GM23338 (cell line): ENCODE measurements around the gene UBE2L6. TPM values are rescaled to one million over a fixed set of nuclear protein-coding genes. Genes with fewer than 3 reads are reported as not detected.

ENCODE experiments used
- ATAC-seq: fragments of 200-7000 bp; cut with Tn5 transposase; 3 replicates; pipeline ENCODE4 v1.9.1; 2020
- DNase-seq: peaks from one replicate; pipeline ENCODE4 v3.0.0-alpha.2; 2015; ENCODE audit warnings: low spot score
- H2AFZ ChIP-seq: fragments of 200-600 bp; sonication (generic); 2 replicates; pipeline ENCODE4 v1.8.0; 2016; ENCODE audit warnings: antibody characterized with exemption, mild to moderate bottlenecking, moderate library complexity
- H3F3A ChIP-seq: fragments of 200-600 bp; sonication (generic); replicated peaks from 2 replicates; pipeline ENCODE4 v1.8.0; 2017; ENCODE audit warnings: antibody characterized with exemption, mixed run types, low read depth
- H3K27ac ChIP-seq: fragments of 200-600 bp; sonication (generic); 2 replicates; pipeline ENCODE4 v1.6.1; 2016; ENCODE audit warnings: low read depth
- H3K27me3 ChIP-seq: fragments of 200-600 bp; sonication (generic); 2 replicates; pipeline ENCODE4 v1.8.0; 2016; ENCODE audit warnings: mild to moderate bottlenecking, mixed run types, moderate library complexity; ENCODE audit not compliant: insufficient read depth
- H3K36me3 ChIP-seq: fragments of 200-600 bp; sonication (generic); 2 replicates; pipeline ENCODE4 v1.8.0; 2016; ENCODE audit warnings: mild to moderate bottlenecking; ENCODE audit not compliant: insufficient read depth
- H3K4me1 ChIP-seq: fragments of 200-600 bp; sonication (generic); 2 replicates; pipeline ENCODE4 v1.8.0; 2016; ENCODE audit warnings: mild to moderate bottlenecking, moderate library complexity; ENCODE audit not compliant: insufficient read depth
- H3K4me2 ChIP-seq: fragments of 200-600 bp; sonication (generic); 2 replicates; pipeline ENCODE4 v1.7.1; 2017; ENCODE audit warnings: mixed run types
- H3K4me3 ChIP-seq: fragments of 200-600 bp; sonication (generic); 2 replicates; pipeline ENCODE4 v1.6.1; 2016; ENCODE audit warnings: mixed run types
- H3K79me2 ChIP-seq: fragments of 200-600 bp; sonication (generic); replicated peaks from 2 replicates; pipeline ENCODE4 v1.8.0; 2017; ENCODE audit warnings: mild to moderate bottlenecking; ENCODE audit not compliant: insufficient read depth
- H3K9me2 ChIP-seq: fragments of 200-600 bp; sonication (generic); 2 replicates; pipeline ENCODE4 v1.8.0; 2017; ENCODE audit not compliant: insufficient read depth
- H4K20me1 ChIP-seq: fragments of 200-600 bp; sonication (generic); replicated peaks from 2 replicates; pipeline ENCODE4 v1.8.0; 2017; ENCODE audit warnings: mild to moderate bottlenecking; ENCODE audit not compliant: insufficient read depth
- H3K27ac Mint-ChIP-seq: 2 replicates; pipeline ENCODE4 v1.8.0; 2020; ENCODE audit warnings: inconsistent platforms, mild to moderate bottlenecking, moderate library complexity, mixed read lengths
- H3K27me3 Mint-ChIP-seq: 3 replicates; pipeline ENCODE4 v1.8.0; 2022; ENCODE audit warnings: low read depth, mild to moderate bottlenecking, moderate library complexity, mixed read lengths, inconsistent platforms; ENCODE audit not compliant: insufficient read depth, poor library complexity
- H3K36me3 Mint-ChIP-seq: 3 replicates; pipeline ENCODE4 v1.8.0; 2021; ENCODE audit warnings: low read depth, mild to moderate bottlenecking, inconsistent platforms, moderate library complexity, mixed read lengths
- H3K4me1 Mint-ChIP-seq: 3 replicates; pipeline ENCODE4 v1.8.0; 2020; ENCODE audit warnings: mild to moderate bottlenecking, inconsistent platforms, mixed read lengths
- H3K4me3 Mint-ChIP-seq: 3 replicates; pipeline ENCODE4 v1.8.0; 2021; ENCODE audit warnings: moderate library complexity, mild to moderate bottlenecking, inconsistent platforms, mixed read lengths
- H3K9me3 Mint-ChIP-seq: 3 replicates; pipeline ENCODE4 v1.8.0; 2020; ENCODE audit warnings: moderate library complexity, mild to moderate bottlenecking, inconsistent platforms, mixed read lengths
- CREB1 ChIP-seq: fragments of 250-450 bp; sonication (Bioruptor Pico); IDR thresholded peaks from 2 replicates; pipeline ENCODE4 v1.5.0; 2020; ENCODE audit warnings: low read depth, mild to moderate bottlenecking, moderate library complexity
- CTCF ChIP-seq, 2 experiments: fragments of 200-600 bp in 1 of 2; sonication (generic) in 1 of 2; conservative IDR thresholded peaks; 2 replicates each; pipeline versions ENCODE4 v1.5.1 to v1.6.1; 2016 to 2017; ENCODE audit warnings: antibody characterized with exemption in 2 of 2, low read depth in 2 of 2, mild to moderate bottlenecking in 2 of 2, moderate library complexity in 1 of 2
- ETS1 ChIP-seq: IDR thresholded peaks from 2 replicates; pipeline ENCODE4 v1.6.1; 2016; ENCODE audit warnings: antibody characterized with exemption
- EZH2 ChIP-seq: fragments of 200-600 bp; sonication (generic); IDR thresholded peaks from one replicate; pipeline ENCODE4 v1.8.0; 2017; ENCODE audit warnings: antibody characterized with exemption, mild to moderate bottlenecking, low read depth; ENCODE audit not compliant: unreplicated experiment
- EZH2phosphoT487 ChIP-seq: fragments of 200-600 bp; sonication (generic); IDR thresholded peaks from one replicate; pipeline ENCODE4 v1.8.1; 2018; ENCODE audit warnings: antibody characterized with exemption; ENCODE audit not compliant: unreplicated experiment
- JUNB ChIP-seq: IDR thresholded peaks from one replicate; pipeline ENCODE4 v1.6.1; 2016; ENCODE audit warnings: antibody characterized with exemption; ENCODE audit not compliant: unreplicated experiment
- NANOG ChIP-seq: IDR thresholded peaks from 2 replicates; pipeline ENCODE4 v1.6.1; 2016; ENCODE audit warnings: antibody characterized with exemption, borderline replicate concordance
- POLR2AphosphoS5 ChIP-seq: IDR thresholded peaks from 2 replicates; pipeline ENCODE4 v1.6.1; 2016; ENCODE audit warnings: antibody characterized with exemption, low read depth
- REST ChIP-seq: IDR thresholded peaks from one replicate; pipeline ENCODE4 v1.6.1; 2018; ENCODE audit warnings: antibody characterized with exemption; ENCODE audit not compliant: unreplicated experiment
- STAT1 ChIP-seq: IDR thresholded peaks from one replicate; pipeline ENCODE4 v1.6.1; 2016; ENCODE audit warnings: antibody characterized with exemption; ENCODE audit not compliant: unreplicated experiment
- ZNF114 ChIP-seq: fragments of 250-450 bp; sonication (Bioruptor Pico); IDR thresholded peaks from 2 replicates; pipeline ENCODE4 v1.5.0; 2020; ENCODE audit warnings: mild to moderate bottlenecking, moderate library complexity
- ZNF331 ChIP-seq: fragments of 250-450 bp; sonication (Bioruptor Pico); IDR thresholded peaks from 2 replicates; pipeline ENCODE4 v1.5.0; 2020; ENCODE audit warnings: low read depth, mild to moderate bottlenecking, moderate library complexity
- ZNF462 ChIP-seq: fragments of 250-450 bp; sonication (Bioruptor Pico); IDR thresholded peaks from 2 replicates; pipeline ENCODE4 v1.5.0; 2020; ENCODE audit warnings: mild to moderate bottlenecking, moderate library complexity
- polyA plus RNA-seq: library from polyadenylated mRNA; unstranded; fragments of >200 nt; fragmentation: Nextera tagmentation; extraction: Ambion mirVana; gene quantifications from 2 replicates; pipeline ENCODE4 v1.2.1, GENCODE V29; 2016
- total RNA-seq: library from RNA; depleted of rRNA; stranded (reverse); fragments of >200 nt; shearing (Covaris generic); gene quantifications from 2 replicates; pipeline ENCODE4 v1.2.3, GENCODE V29; 2014

The UBE2L6 gene
- total and polyA plus RNA-seq, 2 experiments from 2014 or later = 46.0 to 52.0 TPM

GRCh38 chr11:57502870-57503269, 64.6 kb downstream of the UBE2L6 start:
- H2AFZ ChIP-seq = no peak overlapping the region
- no peak overlapping the region for H3K27ac ChIP-seq
- Mint-ChIP-seq H3K36me3 (peaks cover 47% of the 10 kb centered on the region), H3K9me3 (no peaks in the 10 kb centered on the region), H3K27me3 (peaks cover 16% of the 10 kb centered on the region), H3K4me3 (no peak overlapping the region), H3K27ac (no peak overlapping the region), H3K4me1 (peaks cover 43% of the 10 kb centered on the region)
- H3K36me3 ChIP-seq = no peaks in the 10 kb centered on the region
- peaks cover 14% of the 10 kb centered on the region for H3F3A ChIP-seq
- H3K27me3 ChIP-seq = no peaks in the 10 kb centered on the region
- TF ChIP-seq STAT1 (no peak), JUNB (no peak), NANOG (no peak), CREB1 (CRISPR knock-in tag) (no peak), REST (no peak), ZNF462 (CRISPR knock-in tag) (no peak), ETS1 (no peak), CTCF (conservative IDR thresholded peaks at IDR 0.05; ENCODE audit: low read depth in 2 of 2) (no peak), POLR2AphosphoS5 (no peak), EZH2 (no peak), ZNF331 (CRISPR knock-in tag) (no peak), EZH2phosphoT487 (no peak), ZNF114 (no peak)
- ATAC-seq (no peak), DNase-seq (no peak)
- peaks cover 31% of the 10 kb centered on the region for H3K4me1 ChIP-seq
- peaks cover 15% of the 10 kb centered on the region for H4K20me1 ChIP-seq
- H3K4me3 ChIP-seq = no peak overlapping the region
- no peaks in the 10 kb centered on the region for H3K9me2 ChIP-seq
- no peak overlapping the region for H3K4me2 ChIP-seq
- H3K79me2 ChIP-seq = peaks cover 28% of the 10 kb centered on the region
